ENCODE measurements around the gene DCAF15.

Gene DCAF15

DNA sequence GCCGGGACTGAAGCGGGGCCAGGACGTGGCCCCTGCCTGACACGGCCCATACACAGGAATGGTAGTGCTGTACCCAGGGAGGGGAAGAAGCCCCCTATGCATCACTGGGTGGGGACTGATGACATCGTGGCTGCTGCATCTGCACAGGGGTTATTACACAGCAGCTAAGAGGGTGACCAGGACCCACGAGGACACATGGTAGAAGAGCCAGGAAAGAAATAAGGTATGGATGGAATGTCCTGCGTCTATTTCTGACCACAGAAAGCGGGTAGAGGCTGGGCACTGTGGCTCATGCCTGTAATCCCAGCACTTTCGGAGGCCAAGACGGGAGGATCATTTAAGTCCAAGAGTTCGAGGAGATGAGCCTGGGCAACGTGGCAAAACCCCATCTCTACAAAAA is 24.1 kb downstream of the DCAF15 start:
- no peak overlapping the region for H3K4me3 ChIP-seq (ENCODE audit: low read depth, low read length)
- TF ChIP-seq, protein P1, sequence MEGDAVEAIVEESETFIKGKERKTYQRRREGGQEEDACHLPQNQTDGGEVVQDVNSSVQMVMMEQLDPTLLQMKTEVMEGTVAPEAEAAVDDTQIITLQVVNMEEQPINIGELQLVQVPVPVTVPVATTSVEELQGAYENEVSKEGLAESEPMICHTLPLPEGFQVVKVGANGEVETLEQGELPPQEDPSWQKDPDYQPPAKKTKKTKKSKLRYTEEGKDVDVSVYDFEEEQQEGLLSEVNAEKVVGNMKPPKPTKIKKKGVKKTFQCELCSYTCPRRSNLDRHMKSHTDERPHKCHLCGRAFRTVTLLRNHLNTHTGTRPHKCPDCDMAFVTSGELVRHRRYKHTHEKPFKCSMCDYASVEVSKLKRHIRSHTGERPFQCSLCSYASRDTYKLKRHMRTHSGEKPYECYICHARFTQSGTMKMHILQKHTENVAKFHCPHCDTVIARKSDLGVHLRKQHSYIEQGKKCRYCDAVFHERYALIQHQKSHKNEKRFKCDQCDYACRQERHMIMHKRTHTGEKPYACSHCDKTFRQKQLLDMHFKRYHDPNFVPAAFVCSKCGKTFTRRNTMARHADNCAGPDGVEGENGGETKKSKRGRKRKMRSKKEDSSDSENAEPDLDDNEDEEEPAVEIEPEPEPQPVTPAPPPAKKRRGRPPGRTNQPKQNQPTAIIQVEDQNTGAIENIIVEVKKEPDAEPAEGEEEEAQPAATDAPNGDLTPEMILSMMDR (IDR thresholded peaks at IDR 0.05; ENCODE audit: borderline replicate concordance, insufficient read depth, low read depth, low read length), result no peak

DNA sequence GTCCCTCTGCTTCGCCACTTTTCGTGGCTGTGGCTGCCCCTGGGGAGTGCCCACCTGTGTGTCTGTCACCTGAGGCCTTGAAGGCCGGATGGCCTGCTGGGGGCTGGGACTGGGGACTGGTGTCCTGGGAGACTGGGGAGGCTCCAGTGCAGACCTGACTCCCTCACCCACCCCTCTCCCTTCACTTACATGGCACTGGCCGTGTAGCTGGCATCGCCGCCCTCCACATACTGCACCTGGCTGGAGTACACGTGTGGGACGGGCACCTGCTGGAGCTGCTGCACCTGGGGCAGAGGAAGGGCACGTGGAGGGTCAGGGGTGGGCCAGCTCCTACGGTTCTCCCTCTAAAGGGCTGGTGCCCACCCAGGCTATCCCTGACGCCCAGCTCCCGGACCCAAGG is 25.5 kb downstream of the DCAF15 start:
- H3K4me3 ChIP-seq (ENCODE audit: low read depth, low read length), result no peak overlapping the region
- TF ChIP-seq, protein P1 (IDR thresholded peaks at IDR 0.05; ENCODE audit: borderline replicate concordance, insufficient read depth, low read depth, low read length), result no peak

DNA sequence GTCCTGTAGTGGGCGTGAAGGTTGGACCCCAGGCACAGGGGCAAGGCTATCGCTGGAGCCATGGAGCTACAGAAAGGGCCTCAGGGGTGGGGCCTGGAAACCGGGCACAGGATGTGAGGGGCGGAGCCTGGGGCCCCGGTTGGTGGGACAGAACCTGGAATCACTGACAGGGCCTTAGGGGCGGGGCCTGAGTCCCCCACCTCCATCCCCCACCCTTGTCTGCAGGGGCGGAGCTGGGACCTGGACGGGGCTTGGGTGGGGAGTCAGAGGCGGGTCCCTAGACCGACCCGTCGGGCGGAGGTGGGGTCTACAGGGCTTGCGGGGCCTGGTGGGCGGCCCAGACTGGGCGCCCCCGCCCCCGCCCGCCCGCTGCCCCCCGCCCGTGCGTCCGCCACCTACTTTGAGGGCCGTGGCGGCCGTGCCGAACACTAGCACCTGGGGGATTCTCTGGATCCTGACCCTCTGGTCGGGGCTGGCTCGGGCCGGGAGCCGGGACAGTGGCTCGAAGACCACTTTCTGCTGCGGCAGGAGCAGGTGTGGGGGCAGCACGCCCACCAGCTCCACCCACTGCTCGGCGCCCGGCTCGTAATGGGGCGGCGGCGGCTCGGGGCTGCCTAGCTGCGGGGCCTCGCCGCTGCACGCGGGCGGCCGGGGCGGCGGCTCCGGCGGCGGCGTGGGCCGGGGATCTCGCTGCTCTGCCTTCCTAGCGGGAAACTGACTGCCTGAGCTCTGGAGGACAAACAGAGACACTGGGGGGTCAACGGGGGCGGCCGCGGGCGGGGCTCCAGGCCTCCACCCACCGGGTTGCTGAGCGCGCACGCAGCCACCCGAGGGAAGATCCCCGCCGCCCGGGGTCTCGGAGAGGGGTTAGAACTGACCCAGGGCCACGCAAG is 26.3 kb downstream of the DCAF15 start:
- H3K4me3 ChIP-seq (ENCODE audit: low read depth, low read length), result no peak overlapping the region

DNA sequence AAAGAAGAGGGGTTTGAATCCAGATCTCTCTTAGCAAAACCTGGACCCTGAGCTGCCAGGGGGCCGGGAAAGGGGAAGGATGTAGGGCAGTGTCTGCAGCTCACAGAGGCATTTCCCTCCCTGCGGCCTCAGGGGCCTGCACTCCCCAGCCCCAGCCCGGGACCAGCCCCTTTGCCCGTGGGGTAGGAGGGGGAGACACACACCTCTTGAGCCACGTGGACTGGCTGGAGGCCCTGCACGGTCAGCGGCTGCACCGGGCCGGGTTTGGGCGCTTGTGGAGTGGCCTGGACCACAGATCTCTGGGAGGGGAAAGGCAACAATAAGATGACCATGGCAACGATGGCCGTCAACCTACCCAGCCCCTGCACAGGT is 26.9 kb downstream of the DCAF15 start:
- TF ChIP-seq, protein P1 (IDR thresholded peaks at IDR 0.05; ENCODE audit: borderline replicate concordance, insufficient read depth, low read depth, low read length), result no peak
- no peak overlapping the region for H3K4me3 ChIP-seq (ENCODE audit: low read depth, low read length)

More for the DNA sequence above, 26.3 kb downstream of the DCAF15 start:
- TF ChIP-seq, protein P1 (IDR thresholded peaks at IDR 0.05; ENCODE audit: borderline replicate concordance, insufficient read depth, low read depth, low read length), result no peak

DNA sequence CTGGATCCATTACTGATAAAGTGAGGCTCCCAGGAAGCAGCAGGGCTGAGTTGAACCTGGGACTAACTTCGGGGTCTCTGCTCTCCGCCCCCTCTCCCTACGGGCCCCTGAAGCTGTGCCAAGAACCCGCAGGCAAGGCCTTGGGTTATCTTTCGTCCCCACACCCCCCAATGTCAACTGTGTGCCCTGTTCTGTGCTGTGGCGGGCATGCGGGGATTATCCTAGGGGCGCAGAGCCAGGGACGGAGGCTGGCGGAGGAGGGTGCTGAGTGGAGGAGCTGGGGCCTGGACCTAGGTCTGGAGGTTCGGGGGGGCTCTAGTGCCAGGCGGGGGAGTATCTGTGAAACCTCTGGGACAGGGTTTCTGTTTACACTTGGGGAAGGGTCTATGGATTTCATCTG is 27.4 kb downstream of the DCAF15 start:
- TF ChIP-seq, protein P1 (IDR thresholded peaks at IDR 0.05; ENCODE audit: borderline replicate concordance, insufficient read depth, low read depth, low read length), result no peak
- no peak overlapping the region for H3K4me3 ChIP-seq (ENCODE audit: low read depth, low read length)

DNA sequence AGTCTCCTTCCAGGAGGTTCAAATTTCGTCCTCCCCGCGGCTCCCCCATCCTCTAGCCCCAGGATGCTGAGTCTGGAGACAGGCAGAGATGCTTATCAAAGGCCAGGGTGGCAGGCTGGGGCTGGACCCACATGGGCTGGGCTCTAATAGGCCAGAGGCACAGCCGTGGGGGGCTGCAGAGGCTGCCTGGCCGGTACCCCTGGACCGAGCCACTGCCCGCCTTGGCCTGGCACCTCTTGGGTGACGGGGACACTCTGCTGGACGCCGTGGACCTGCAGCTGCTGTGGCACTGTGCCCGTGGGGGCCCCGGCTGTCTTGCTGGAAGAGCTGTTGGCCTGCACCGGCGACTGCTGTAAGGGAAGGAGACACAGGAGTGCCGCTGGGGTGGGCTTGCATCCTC is 28.0 kb downstream of the DCAF15 start:
- no peak overlapping the region for H3K4me3 ChIP-seq (ENCODE audit: low read depth, low read length)
- TF ChIP-seq, protein P1 (IDR thresholded peaks at IDR 0.05; ENCODE audit: borderline replicate concordance, insufficient read depth, low read depth, low read length), result no peak

DNA sequence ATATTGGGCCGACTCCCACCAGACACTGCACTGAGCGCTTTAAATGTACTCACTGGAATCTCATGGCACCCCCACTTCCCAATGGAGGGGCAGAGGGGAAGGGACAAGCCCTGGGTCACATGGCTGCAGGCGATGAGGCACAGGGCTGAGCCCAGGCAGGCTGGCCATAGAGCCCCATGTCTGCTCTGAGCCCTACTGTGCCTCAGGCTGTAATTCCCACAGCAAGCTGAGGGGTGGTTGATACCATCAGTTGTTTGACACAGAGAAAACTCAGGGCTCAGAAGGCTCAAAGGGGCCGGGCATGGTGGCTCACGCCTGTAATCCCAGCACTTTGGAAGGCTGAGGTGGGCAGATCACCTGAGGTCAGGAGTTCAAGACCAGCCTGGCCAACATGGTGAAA is 28.7 kb downstream of the DCAF15 start:
- no peak overlapping the region for H3K4me3 ChIP-seq (ENCODE audit: low read depth, low read length)
- TF ChIP-seq, protein P1 (IDR thresholded peaks at IDR 0.05; ENCODE audit: borderline replicate concordance, insufficient read depth, low read depth, low read length), result no peak

Measured in GM12875 (cell line).